Activated T-cell treated with anti-CD3 and anti-CD28 coated beads for 24 hours (primary cell): ENCODE data around the gene TMEM156.

Experiments
- DNase-seq: peaks from one replicate; pipeline ENCODE4 v3.0.0-alpha.2; 2020; ENCODE audit warnings: low read depth

TMEM156 gene

DNA sequence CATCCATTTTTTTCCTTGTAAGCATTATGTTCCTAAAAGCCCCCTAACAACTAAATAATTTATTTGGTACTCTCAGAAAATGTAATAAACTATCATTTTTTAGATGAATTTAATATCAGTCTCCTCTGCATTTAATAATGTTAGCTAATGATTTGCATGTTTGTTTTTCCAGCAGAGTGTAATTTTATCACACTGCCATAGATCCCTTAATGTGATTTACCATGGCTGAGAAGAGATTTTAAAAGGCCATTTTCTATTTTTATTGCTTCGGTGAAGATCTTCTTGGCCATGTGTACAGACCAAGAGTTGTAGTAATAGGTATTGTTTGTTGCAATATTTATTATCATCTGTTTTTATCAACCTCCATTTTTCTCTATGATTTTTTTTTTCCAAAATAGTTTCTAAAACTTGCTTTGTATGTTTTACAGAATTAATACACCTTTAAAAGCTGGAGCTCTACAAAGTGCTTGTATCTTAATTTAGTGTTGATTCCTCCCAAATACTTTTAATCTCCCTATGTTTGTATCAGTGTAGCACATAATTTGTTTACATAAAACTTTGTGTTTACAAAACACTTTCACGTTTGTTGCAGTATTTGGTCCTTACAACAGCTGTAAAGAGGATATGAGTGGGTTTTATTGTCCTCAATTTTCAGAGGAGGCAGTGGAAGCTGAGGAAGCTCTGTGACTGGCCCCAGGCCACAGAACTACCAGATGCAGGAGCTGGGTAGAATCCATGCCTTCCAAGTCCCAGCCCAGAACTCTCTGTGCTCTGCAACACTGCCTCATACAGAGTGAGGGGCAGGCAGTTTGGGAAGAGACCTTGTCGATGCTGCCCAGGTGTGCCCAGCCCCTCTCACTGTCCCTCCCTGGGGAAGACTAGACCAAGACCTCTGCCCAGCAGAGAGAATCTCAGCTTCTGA, 106.5 kb downstream of the TMEM156 start:
- no peak for DNase-seq

DNA sequence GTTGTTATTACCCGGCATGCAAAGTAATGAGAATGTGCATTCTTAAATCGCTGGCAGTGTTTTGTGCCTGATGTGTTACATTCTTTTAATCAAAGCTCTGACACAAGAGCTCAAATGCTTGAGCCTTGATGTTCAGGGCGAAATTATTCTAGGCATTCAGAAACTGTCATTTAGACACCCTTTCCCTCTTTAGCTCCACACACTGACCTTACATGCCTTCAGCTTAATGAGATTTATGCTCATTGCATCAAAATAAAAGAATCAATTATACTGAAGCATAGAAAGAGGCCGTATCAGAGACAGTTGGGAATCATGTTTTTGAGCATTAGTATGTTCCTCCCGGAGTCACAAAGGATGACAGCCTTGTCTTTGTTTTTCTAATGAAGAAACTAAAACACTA, 107.9 kb downstream of the TMEM156 start:
- DNase-seq, result no peak

DNA sequence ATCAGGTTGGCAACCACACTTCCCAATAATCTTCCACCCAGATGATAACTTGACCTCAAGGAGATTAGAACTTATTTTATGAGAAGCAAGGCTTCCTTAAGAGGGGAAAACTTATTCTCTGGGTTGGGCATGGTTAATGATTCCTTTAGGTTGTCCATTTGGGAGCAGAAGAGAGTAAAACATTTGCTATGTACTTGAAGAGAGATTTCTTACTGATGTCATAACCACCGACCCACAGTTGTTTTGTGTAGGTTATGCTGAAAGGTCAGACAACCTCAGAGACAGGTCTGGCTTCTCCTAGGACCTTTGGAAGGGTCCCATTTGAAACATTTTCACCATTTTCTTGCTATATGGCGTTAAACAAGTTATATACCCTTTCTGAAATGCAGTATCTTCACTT, 108.5 kb downstream of the TMEM156 start:
- no peak for DNase-seq

DNA sequence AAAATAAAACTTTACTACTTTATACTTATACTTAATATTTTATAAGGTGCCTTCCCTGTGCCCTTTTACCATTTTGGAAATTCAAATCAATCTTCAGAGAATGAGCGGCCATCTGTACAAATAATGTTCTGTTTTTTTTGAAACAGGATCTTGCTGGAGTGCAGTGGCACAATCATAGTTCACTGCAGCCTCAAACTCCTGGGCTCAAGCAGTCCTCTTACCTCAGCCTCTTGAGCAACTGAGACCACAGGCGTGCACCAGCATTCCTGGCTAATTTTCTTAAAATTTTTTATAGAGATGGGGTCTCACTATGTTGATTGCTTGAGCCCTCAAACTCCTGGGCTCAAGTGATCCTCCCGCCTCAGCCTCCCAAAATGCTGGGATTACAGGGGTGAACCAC, 111.1 kb downstream of the TMEM156 start:
- DNase-seq, result no peak

DNA sequence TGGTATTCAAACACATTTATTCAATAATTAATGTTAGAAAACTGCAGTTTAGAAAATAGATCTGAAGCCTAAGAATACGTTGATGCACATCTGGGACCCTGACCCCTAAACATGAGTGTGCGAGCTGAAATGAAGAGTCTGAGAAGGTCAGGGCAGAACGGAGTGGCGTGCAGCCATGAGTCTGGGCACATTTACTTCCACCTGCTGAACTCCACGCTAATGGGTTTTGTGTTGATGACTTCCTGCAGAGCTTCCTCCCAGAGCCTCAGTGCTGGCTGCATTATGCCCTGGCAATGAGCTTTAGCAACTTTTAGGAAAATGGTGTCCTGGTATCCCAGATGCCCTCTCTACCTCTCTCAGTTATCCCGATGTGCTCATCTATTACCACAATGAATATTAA, 111.5 kb downstream of the TMEM156 start:
- no peak for DNase-seq

DNA sequence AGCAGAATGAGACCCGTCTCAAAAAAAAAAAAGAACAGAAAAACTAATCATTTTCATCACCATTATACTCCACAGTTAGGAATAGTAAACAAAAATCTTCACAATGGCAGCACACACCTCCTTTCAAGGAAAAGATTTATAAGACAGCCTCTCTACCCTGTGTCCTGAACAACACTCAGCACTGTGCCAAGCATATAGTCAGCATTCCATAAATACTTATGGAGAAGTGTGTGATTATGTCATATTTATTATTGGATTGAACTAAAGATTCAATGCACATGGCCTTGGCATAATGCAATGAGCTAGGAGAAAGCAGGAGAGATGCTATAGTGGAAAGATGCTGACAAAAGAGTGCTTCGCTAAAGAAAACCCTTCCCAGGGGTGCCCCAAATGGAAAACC, 112.0 kb downstream of the TMEM156 start:
- DNase-seq, result no peak

DNA sequence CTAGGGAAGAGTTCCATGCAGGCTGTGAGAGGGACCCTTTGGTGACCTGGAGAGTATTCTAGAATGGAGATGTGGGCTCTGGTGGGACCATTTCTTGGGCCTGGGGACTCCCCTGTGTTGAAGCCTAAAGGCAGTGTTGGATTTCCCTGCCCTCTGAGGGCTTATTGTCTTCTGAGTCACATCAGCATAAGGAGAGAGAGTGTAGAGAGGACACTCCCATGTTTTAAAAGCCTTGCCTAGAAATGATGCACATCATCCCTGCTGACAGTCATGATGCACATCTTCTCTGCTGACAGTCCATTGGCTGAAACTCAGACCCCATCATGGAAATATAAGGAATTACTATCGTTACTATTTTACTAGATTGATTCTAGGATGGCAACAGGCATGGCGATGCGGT, 112.7 kb downstream of the TMEM156 start:
- DNase-seq, result no peak

DNA sequence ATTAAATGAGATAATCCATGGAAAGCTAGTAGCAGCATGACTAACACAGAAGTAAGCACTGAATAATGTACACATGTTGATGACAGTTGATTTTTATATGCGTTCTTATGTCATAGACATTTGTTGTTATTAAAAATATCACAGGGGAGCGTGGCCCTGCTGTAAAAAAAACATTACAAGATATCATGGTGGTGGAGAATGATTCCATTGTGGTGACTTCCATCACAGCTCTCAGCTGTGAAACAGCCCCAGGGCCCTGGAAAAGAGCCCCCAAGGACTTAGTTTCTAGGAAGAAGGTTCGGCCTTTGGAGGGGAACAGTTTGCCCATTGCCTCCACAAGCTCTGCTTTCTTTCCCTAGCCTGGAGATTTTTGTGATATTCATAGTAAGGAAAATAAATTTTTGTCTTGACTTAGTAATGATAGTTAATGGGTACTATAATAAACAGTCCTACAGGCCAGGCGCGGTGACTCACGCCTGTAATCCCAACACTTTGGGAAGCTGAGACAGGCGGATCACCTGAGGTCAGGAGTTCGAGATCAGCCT, 114.7 kb downstream of the TMEM156 start:
- DNase-seq, result no peak
